ENCODE measurements around the gene LYPD3.

GRCh38 chr19:43486412-43486811, 21.0 kb upstream of the LYPD3 start:
- TF ChIP-seq CTCF (IDR thresholded peaks at IDR 0.05) (no peak), POLR2A (IDR thresholded peaks at IDR 0.05) (no peak)
